IPS-15b (cell line): ENCODE measurements around the gene NEGR1.

ENCODE experiments used
- H3K27me3 ChIP-seq: one replicate; pipeline ENCODE4 v1.6.1; 2013; ENCODE audit warnings: low read length; ENCODE audit not compliant: control insufficient read depth, insufficient read depth
- H3K36me3 ChIP-seq: one replicate; pipeline ENCODE4 v1.6.1; 2013; ENCODE audit warnings: low read length; ENCODE audit not compliant: control insufficient read depth, insufficient read depth
- H3K4me1 ChIP-seq: one replicate; pipeline ENCODE4 v1.6.1; 2013; ENCODE audit warnings: mild to moderate bottlenecking, low read length; ENCODE audit not compliant: control insufficient read depth, insufficient read depth
- H3K4me3 ChIP-seq: one replicate; pipeline ENCODE4 v1.5.1; 2013; ENCODE audit warnings: low read depth, low read length
- H3K9ac ChIP-seq: one replicate; pipeline ENCODE4 v1.6.1; 2013; ENCODE audit warnings: low read depth, mild to moderate bottlenecking, low read length
- H3K9me3 ChIP-seq: one replicate; pipeline ENCODE4 v1.6.1; 2013; ENCODE audit warnings: mild to moderate bottlenecking, low read length; ENCODE audit not compliant: control insufficient read depth, insufficient read depth

Gene NEGR1

GRCh38 chr1:71464016-71464415 is 818.3 kb downstream of the NEGR1 start:
- H3K9me3 ChIP-seq: no peaks in the 10 kb centered on the region
- no peak overlapping the region for H3K9ac ChIP-seq
- H3K4me1 ChIP-seq: peaks cover 17% of the 10 kb centered on the region
- no peaks in the 10 kb centered on the region for H3K27me3 ChIP-seq
- no peak overlapping the region for H3K4me3 ChIP-seq
- H3K36me3 ChIP-seq: no peaks in the 10 kb centered on the region

- Histone ChIP-seq H3K9ac (no peak overlapping the region), H3K4me1 (peaks cover 17% of the 10 kb centered on the region), H3K4me3 (no peak overlapping the region), H3K9me3 (no peaks in the 10 kb centered on the region), H3K36me3 (no peaks in the 10 kb centered on the region), H3K27me3 (no peaks in the 10 kb centered on the region)
These were observed 819.2 kb downstream of the NEGR1 start for GRCh38 chr1:71463144-71463543.

GRCh38 chr1:71462247-71462646 is 820.1 kb downstream of the NEGR1 start:
- no peaks in the 10 kb centered on the region for H3K27me3 ChIP-seq
- H3K4me1 ChIP-seq: peaks cover 17% of the 10 kb centered on the region
- H3K36me3 ChIP-seq: no peaks in the 10 kb centered on the region
- H3K9ac ChIP-seq: no peak overlapping the region
- H3K9me3 ChIP-seq: no peaks in the 10 kb centered on the region
- no peak overlapping the region for H3K4me3 ChIP-seq

GRCh38 chr1:71461416-71461815 is 820.9 kb downstream of the NEGR1 start:
- Histone ChIP-seq H3K9ac (no peak overlapping the region), H3K4me3 (no peak overlapping the region), H3K4me1 (peaks cover 17% of the 10 kb centered on the region), H3K9me3 (no peaks in the 10 kb centered on the region), H3K36me3 (no peaks in the 10 kb centered on the region), H3K27me3 (no peaks in the 10 kb centered on the region)

- no peaks in the 10 kb centered on the region for H3K27me3 ChIP-seq
- H3K9me3 ChIP-seq: no peaks in the 10 kb centered on the region
- H3K36me3 ChIP-seq: no peaks in the 10 kb centered on the region
- H3K9ac ChIP-seq: no peak overlapping the region
- H3K4me1 ChIP-seq: no peaks in the 10 kb centered on the region
- no peak overlapping the region for H3K4me3 ChIP-seq
These were observed 833.9 kb downstream of the NEGR1 start for GRCh38 chr1:71448444-71448843.

- no peaks in the 10 kb centered on the region for H3K27me3 ChIP-seq
- peaks cover 11% of the 10 kb centered on the region for H3K4me1 ChIP-seq
- no peaks in the 10 kb centered on the region for H3K9me3 ChIP-seq
- H3K4me3 ChIP-seq: no peak overlapping the region
- H3K9ac ChIP-seq: no peak overlapping the region
- H3K36me3 ChIP-seq: no peaks in the 10 kb centered on the region
These were observed 843.7 kb downstream of the NEGR1 start for GRCh38 chr1:71438626-71439025.

GRCh38 chr1:71435951-71436350 is 846.4 kb downstream of the NEGR1 start:
- Histone ChIP-seq H3K4me1 (peaks cover 11% of the 10 kb centered on the region), H3K27me3 (no peaks in the 10 kb centered on the region), H3K36me3 (no peaks in the 10 kb centered on the region), H3K9me3 (no peaks in the 10 kb centered on the region), H3K9ac (no peak overlapping the region), H3K4me3 (no peak overlapping the region)

- Histone ChIP-seq H3K9me3 (no peaks in the 10 kb centered on the region), H3K36me3 (no peaks in the 10 kb centered on the region), H3K4me3 (no peak overlapping the region), H3K9ac (no peak overlapping the region), H3K27me3 (no peaks in the 10 kb centered on the region), H3K4me1 (peaks cover 11% of the 10 kb centered on the region)
These were observed 848.1 kb downstream of the NEGR1 start for GRCh38 chr1:71434240-71434639.

GRCh38 chr1:71428029-71428428 is 854.3 kb downstream of the NEGR1 start:
- no peak overlapping the region for H3K4me3 ChIP-seq
- no peaks in the 10 kb centered on the region for H3K4me1 ChIP-seq
- H3K9me3 ChIP-seq: no peaks in the 10 kb centered on the region
- H3K36me3 ChIP-seq: no peaks in the 10 kb centered on the region
- no peaks in the 10 kb centered on the region for H3K27me3 ChIP-seq
- H3K9ac ChIP-seq: no peak overlapping the region

GRCh38 chr1:71427066-71427465 is 855.3 kb downstream of the NEGR1 start:
- Histone ChIP-seq H3K4me1 (no peaks in the 10 kb centered on the region), H3K36me3 (no peaks in the 10 kb centered on the region), H3K4me3 (no peak overlapping the region), H3K9ac (no peak overlapping the region), H3K9me3 (no peaks in the 10 kb centered on the region), H3K27me3 (no peaks in the 10 kb centered on the region)

- no peaks in the 10 kb centered on the region for H3K9me3 ChIP-seq
- no peak overlapping the region for H3K9ac ChIP-seq
- H3K4me3 ChIP-seq: no peak overlapping the region
- H3K36me3 ChIP-seq: no peaks in the 10 kb centered on the region
- H3K27me3 ChIP-seq: no peaks in the 10 kb centered on the region
- H3K4me1 ChIP-seq: no peaks in the 10 kb centered on the region
These were observed 857.8 kb downstream of the NEGR1 start for GRCh38 chr1:71424536-71424935.

GRCh38 chr1:71422221-71422620 is 860.1 kb downstream of the NEGR1 start:
- Histone ChIP-seq H3K4me1 (no peaks in the 10 kb centered on the region), H3K27me3 (no peaks in the 10 kb centered on the region), H3K9ac (no peak overlapping the region), H3K4me3 (no peak overlapping the region), H3K36me3 (no peaks in the 10 kb centered on the region), H3K9me3 (no peaks in the 10 kb centered on the region)

GRCh38 chr1:71417421-71417820 is 864.9 kb downstream of the NEGR1 start:
- Histone ChIP-seq H3K27me3 (no peaks in the 10 kb centered on the region), H3K4me1 (peaks cover 6% of the 10 kb centered on the region), H3K4me3 (no peak overlapping the region), H3K9me3 (no peaks in the 10 kb centered on the region), H3K36me3 (no peaks in the 10 kb centered on the region), H3K9ac (no peak overlapping the region)
